BLaER1 treated with 17β-estradiol and CSF1 and Interleukin-3, amounts not matched to agents 10 nM and 100 nM (cell line): ENCODE results near the gene TMEM223.
"Not testable (repeated sequence)": the region's sequence is repeated elsewhere in the genome, so short reads cannot be mapped to it uniquely, and the experiment has no call there.

Source experiments
- H3K27ac ChIP-seq, 11 experiments: shearing (Covaris generic); formaldehyde crosslinking; 2 replicates each; pipeline ENCODE4 v1.8.1; 2022
- H3K27me3 ChIP-seq, 11 experiments: shearing (Covaris generic); formaldehyde crosslinking; 2 replicates each; pipeline ENCODE4 v1.8.1; 2022
- H3K36me3 ChIP-seq, 11 experiments: shearing (Covaris generic); formaldehyde crosslinking; 2 replicates each; pipeline ENCODE4 v1.8.1; 2022
- H3K4me1 ChIP-seq, 10 experiments: shearing (Covaris generic); formaldehyde crosslinking; 2 replicates each; pipeline ENCODE4 v1.8.1; 2022
- H3K4me2 ChIP-seq, 11 experiments: shearing (Covaris generic); formaldehyde crosslinking; 2 replicates each; pipeline ENCODE4 v1.8.1; 2022
- H3K4me3 ChIP-seq, 10 experiments: shearing (Covaris generic); formaldehyde crosslinking; 2 replicates each; pipeline ENCODE4 v1.8.1; 2022
- H3K9ac ChIP-seq, 11 experiments: shearing (Covaris generic); formaldehyde crosslinking; 2 replicates each; pipeline ENCODE4 v1.8.1; 2022
- H3K9me3 ChIP-seq, 11 experiments: shearing (Covaris generic); formaldehyde crosslinking; replicated peaks in 1 of 11; 2 replicates each; pipeline ENCODE4 v1.8.1; 2022
- H4K20me1 ChIP-seq, 11 experiments: shearing (Covaris generic); formaldehyde crosslinking; 2 replicates each; pipeline ENCODE4 v1.8.1; 2022
- Cebpa-rat ChIP-seq, 11 experiments: shearing (Covaris generic); IDR thresholded peaks; 2 replicates each; pipeline ENCODE4 v1.8.1; 2022

The TMEM223 gene

GRCh38 chr11:62791501-62792201 is at the start of gene TMEM223:
TMEM223 (minus strand) TSS chr11:62792006; CDS start chr11:62791994, 12 bp downstream.
- Histone ChIP-seq H3K9me3 (no peaks in the 10 kb centered on the region), H3K4me2 (peak within 1 kb of the TSS; percentile 84 to 97 (median 95)), H3K4me3 (peak within 1 kb of the TSS; percentile 75 to 98 (median 87)), H3K27me3 (no peaks in the 10 kb centered on the region), H3K36me3 (peaks cover 64 to 77% (median 71%) of the 10 kb centered on the region in 11 experiments), H3K9ac (peak within 1 kb of the TSS; percentile 85 to 97 (median 89)), H3K4me1 (peaks cover 39 to 69% (median 59%) of the 10 kb centered on the region in 10 experiments), H4K20me1 (peaks cover 0 to 82% (median 41%) of the 10 kb centered on the region in 11 experiments; a peak in 17 of 22 replicates), H3K27ac (peak within 1 kb of the TSS; percentile 49 to 91 (median 86))
- TF ChIP-seq Cebpa-rat (IDR thresholded peaks at IDR 0.05) = no peak

- H3K36me3 ChIP-seq = peaks cover 12 to 26% (median 23%) of the 10 kb centered on the region in 11 experiments; a peak in 21 of 22 replicates
- not testable (repeated sequence) for H3K27me3 ChIP-seq, H3K9me3 ChIP-seq
- peak overlapping the region; percentile 79 to 100 (median 92) for H3K4me3 ChIP-seq
- peaks cover 33 to 42% (median 37%) of the 10 kb centered on the region in 10 experiments for H3K4me1 ChIP-seq
- H3K4me2 ChIP-seq = peak overlapping the region; percentile 73 to 93 (median 90)
- peaks cover 0 to 22% (median under 1%) of the 10 kb centered on the region in 11 experiments; a peak in 8 of 22 replicates for H4K20me1 ChIP-seq
- TF ChIP-seq Cebpa-rat (IDR thresholded peaks at IDR 0.05) = peak in 5 of 11 experiments; percentile 8 to 66 (median 34); a peak in 7 of 22 replicates
- H3K9ac ChIP-seq = peak overlapping the region; percentile 92 to 97 (median 96)
- H3K27ac ChIP-seq = peak overlapping the region; percentile 94 to 100 (median 98)
Observed at GRCh38 chr11:62840721-62841360, 49.0 kb upstream of the TMEM223 start.

DNA sequence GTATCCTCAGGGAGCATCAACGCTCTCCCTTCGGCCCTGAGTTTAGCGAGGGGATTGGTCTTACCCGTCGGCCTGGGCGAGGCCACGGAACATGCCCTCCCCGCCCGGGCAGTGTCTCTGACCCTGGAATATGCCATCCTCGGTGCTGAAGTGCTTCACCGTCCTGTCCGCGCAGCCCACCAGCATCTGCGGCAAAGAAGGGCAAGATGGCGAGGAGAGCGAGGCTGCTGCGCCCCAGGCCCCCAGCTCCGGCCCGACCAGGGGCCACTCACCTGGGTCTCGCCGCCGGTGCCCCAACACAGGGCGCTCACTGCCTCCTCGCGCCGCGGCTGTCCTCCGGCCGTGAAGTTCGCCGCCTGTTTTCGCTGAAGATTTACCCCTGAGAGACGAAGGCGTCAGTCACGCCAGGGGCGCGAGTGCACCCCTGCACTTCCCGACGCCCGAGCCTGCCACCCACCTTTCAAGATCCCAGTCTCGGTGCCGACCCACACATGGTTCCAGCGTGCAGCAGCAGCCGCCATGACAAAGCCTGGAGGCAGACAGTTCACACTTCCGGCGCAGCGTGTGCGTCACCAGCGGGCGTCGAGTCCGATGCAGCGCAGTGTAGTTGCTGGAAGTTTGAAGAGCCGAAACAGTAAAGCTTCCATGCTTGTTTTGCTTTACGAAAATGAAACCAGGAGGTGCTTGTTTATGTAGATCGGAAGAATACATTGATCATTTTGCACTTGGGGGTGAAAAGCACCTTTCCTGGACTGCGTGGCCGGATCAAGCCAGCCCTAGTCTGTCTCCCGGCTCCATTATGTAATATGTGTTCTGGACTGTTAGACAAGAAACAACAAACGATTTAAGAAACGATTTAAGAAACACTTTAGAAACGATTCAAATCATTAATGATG is 47.5 kb upstream of the TMEM223 start, which contains the start of gene WDR74:
WDR74 (minus strand) TSS at position 541 of the 896 bp plus-strand sequence; CDS start at position 521, 20 bp downstream.
- peaks cover 34 to 52% (median 40%) of the 10 kb centered on the region in 10 experiments for H3K4me1 ChIP-seq
- H3K9ac ChIP-seq = peak within 1 kb of the TSS; percentile 92 to 97 (median 96)
- H3K27ac ChIP-seq = peak within 1 kb of the TSS; percentile 94 to 100 (median 98)
- H3K4me3 ChIP-seq = peak within 1 kb of the TSS; percentile 79 to 100 (median 92)
- H3K36me3 ChIP-seq = peaks cover 27 to 41% (median 39%) of the 10 kb centered on the region in 11 experiments
- TF ChIP-seq Cebpa-rat (IDR thresholded peaks at IDR 0.05) = no peak
- no peaks in the 10 kb centered on the region for H3K9me3 ChIP-seq
- H3K27me3 ChIP-seq = no peaks in the 10 kb centered on the region
- peak within 1 kb of the TSS; percentile 73 to 93 (median 90) for H3K4me2 ChIP-seq
- peaks cover 0 to 36% (median 14%) of the 10 kb centered on the region in 11 experiments; a peak in 11 of 22 replicates for H4K20me1 ChIP-seq

DNA sequence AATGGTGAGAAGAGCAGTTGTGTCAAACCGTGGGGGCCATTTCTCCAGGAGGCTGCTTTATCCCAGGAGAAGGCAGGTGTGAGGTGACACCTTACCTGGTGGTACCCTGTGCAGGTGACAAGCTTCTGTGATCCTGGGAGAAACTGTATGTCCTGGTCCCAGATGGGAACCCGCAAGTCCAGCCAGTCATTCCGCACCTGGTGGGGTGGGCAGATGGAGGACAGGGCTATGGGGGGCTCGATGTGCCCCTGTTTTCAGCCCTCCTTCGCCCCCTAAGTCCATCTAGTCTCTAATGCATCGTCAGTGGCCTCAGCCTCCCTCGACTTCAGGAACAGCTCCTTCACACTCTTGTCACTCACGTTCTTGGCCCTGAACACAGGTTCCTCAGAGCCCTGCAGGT is 43.5 kb upstream of the TMEM223 start:
- no peak for TF ChIP-seq Cebpa-rat (IDR thresholded peaks at IDR 0.05)
- no peak overlapping the region for H3K27ac ChIP-seq
- no peaks in the 10 kb centered on the region for H3K9me3 ChIP-seq
- peaks cover 36 to 59% (median 55%) of the 10 kb centered on the region in 11 experiments for H3K36me3 ChIP-seq
- H3K4me1 ChIP-seq = peaks cover 33 to 53% (median 43%) of the 10 kb centered on the region in 10 experiments
- peaks cover 0 to 64% (median 33%) of the 10 kb centered on the region in 11 experiments; a peak in 17 of 22 replicates for H4K20me1 ChIP-seq
- H3K4me3 ChIP-seq = no peak overlapping the region
- no peaks in the 10 kb centered on the region for H3K27me3 ChIP-seq
- H3K4me2 ChIP-seq = no peak overlapping the region
- peak overlapping the region in 6 of 11 experiments; percentile 42 to 97 (median 58); a peak in 10 of 22 replicates for H3K9ac ChIP-seq

- peaks cover 51 to 77% (median 65%) of the 10 kb centered on the region in 11 experiments for H3K36me3 ChIP-seq
- H3K9me3 ChIP-seq = no peaks in the 10 kb centered on the region
- peak within 1 kb of the TSS; percentile 81 to 97 (median 88) for H3K27ac ChIP-seq
Observed at GRCh38 chr11:62832336-62833234, 40.8 kb upstream of the TMEM223 start, which contains the start of gene TEX54. TEX54 (minus strand) TSS chr11:62832841.

DNA sequence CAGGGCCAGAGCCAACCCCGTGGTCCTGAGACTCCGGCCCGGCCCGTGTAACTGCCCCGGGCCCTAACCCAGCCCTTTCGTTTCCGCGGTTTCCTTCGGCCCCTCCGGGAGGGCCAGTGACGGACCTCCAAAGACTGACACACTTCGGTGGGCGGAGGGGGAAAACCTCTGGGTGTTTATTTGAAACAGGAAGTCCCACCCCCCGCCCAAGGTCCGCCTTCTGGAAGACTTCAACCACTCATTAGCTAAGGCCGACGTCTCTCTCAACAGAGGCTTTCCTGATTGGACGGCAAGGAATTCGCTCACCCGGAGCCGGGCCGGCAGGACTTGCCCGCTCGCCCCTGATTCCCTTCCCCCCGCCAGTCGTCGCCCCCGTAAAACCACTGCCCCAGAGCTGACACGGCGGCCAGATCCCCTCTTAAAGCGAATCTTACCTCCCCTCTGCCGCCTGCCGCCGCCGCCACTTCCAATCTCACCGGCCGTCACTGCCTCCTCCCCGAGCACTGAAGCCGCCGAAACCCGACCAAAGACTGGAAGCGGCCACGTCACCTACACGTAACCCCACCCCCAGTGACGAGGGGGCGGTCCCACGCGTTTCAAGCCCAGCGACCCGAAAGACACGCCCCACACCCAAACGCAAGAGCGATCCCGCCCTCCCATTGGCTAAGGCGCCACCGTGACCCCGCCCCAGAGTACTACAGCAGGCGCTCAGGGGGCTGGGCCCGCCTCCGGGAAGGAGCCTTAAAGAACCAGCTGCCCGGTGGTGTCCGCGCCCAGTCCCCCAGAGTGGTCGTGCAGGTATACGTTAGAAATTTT is 39.9 kb upstream of the TMEM223 start, which contains the start of gene STX5:
STX5 (minus strand) TSS at position 532 of the 816 bp plus-strand sequence. CDS start 808 bp downstream, outside the sequence.
- peaks cover 28 to 54% (median 34%) of the 10 kb centered on the region in 10 experiments for H3K4me1 ChIP-seq
- H3K36me3 ChIP-seq = peaks cover 55 to 77% (median 66%) of the 10 kb centered on the region in 11 experiments
- H3K4me3 ChIP-seq = peak within 1 kb of the TSS; percentile 73 to 96 (median 86)
- H3K4me2 ChIP-seq = peak within 1 kb of the TSS; percentile 93 to 100 (median 97)
- peak within 1 kb of the TSS; percentile 81 to 97 (median 88) for H3K27ac ChIP-seq
- H4K20me1 ChIP-seq = peaks cover 12 to 83% (median 37%) of the 10 kb centered on the region in 11 experiments; a peak in 17 of 22 replicates
- peak within 1 kb of the TSS; percentile 86 to 97 (median 95) for H3K9ac ChIP-seq
- no peaks in the 10 kb centered on the region for H3K27me3 ChIP-seq
- H3K9me3 ChIP-seq = no peaks in the 10 kb centered on the region
- no peak for TF ChIP-seq Cebpa-rat (IDR thresholded peaks at IDR 0.05)

More at GRCh38 chr11:62832336-62833234, 40.8 kb upstream of the TMEM223 start, which contains the start of gene TEX54:
- Histone ChIP-seq H3K4me3 (peak within 1 kb of the TSS; percentile 73 to 96 (median 86)), H3K9ac (peak within 1 kb of the TSS; percentile 86 to 97 (median 95)), H4K20me1 (peaks cover 12 to 87% (median 37%) of the 10 kb centered on the region in 11 experiments; a peak in 17 of 22 replicates), H3K27me3 (no peaks in the 10 kb centered on the region), H3K4me1 (peaks cover 31 to 58% (median 40%) of the 10 kb centered on the region in 10 experiments), H3K4me2 (peak within 1 kb of the TSS; percentile 84 to 99 (median 94))
- no peak for TF ChIP-seq Cebpa-rat (IDR thresholded peaks at IDR 0.05)
